AG10803 (cell line): Measurements from ENCODE around the gene WWOX.

ENCODE experiments used
- DNase-seq: peaks from one replicate; pipeline ENCODE4 v3.0.0; 2010; ENCODE audit warnings: low read depth
- H3K4me3 ChIP-seq: 2 replicates; pipeline ENCODE4 v1.5.1; 2011; ENCODE audit warnings: mild to moderate bottlenecking, low read length, control low read depth
- CTCF ChIP-seq: conservative IDR thresholded peaks from 2 replicates; pipeline ENCODE4 v1.5.1; 2011; ENCODE audit warnings: mild to moderate bottlenecking, low read length, control low read depth, inconsistent platforms

Gene WWOX

GRCh38 chr16:78428193-78428592, 328.7 kb downstream of the WWOX start:
- DNase-seq: no peak
- H3K4me3 ChIP-seq: no peak overlapping the region

GRCh38 chr16:78430281-78430680, 330.8 kb downstream of the WWOX start:
- no peak for TF ChIP-seq CTCF
- no peak overlapping the region for H3K4me3 ChIP-seq
- DNase-seq: no peak

More at GRCh38 chr16:78428193-78428592, 328.7 kb downstream of the WWOX start:
- TF ChIP-seq CTCF: no peak

- DNase-seq: no peak
- no peak for TF ChIP-seq CTCF
- no peak overlapping the region for H3K4me3 ChIP-seq
Measured at GRCh38 chr16:78431004-78431670, 331.7 kb downstream of the WWOX start.

- no peak for TF ChIP-seq CTCF
- DNase-seq: no peak
- no peak overlapping the region for H3K4me3 ChIP-seq
Measured at GRCh38 chr16:78431701-78432100, 332.2 kb downstream of the WWOX start.

- no peak for TF ChIP-seq CTCF
- no peak for DNase-seq
- no peak overlapping the region for H3K4me3 ChIP-seq
Measured at GRCh38 chr16:78432451-78432850, 333.0 kb downstream of the WWOX start.

GRCh38 chr16:78433116-78433515, 333.7 kb downstream of the WWOX start:
- H3K4me3 ChIP-seq: no peak overlapping the region
- TF ChIP-seq CTCF: no peak
- no peak for DNase-seq

GRCh38 chr16:78434401-78434800, 334.9 kb downstream of the WWOX start:
- DNase-seq: no peak
- H3K4me3 ChIP-seq: no peak overlapping the region
- no peak for TF ChIP-seq CTCF
